Measurements from ENCODE around the gene CACNB3. TPM values are rescaled to one million over a fixed set of nuclear protein-coding genes. Genes with fewer than 3 reads are reported as not detected.

The CACNB3 gene
- total and polyA plus RNA-seq, 2 of the 13 experiments (the other 11 are each of a cell fraction or from before 2014, with no cell fraction given) = 0.29 to 0.54 TPM

- Histone ChIP-seq H4K20me1 (ENCODE audit: insufficient read depth, low read length) (no peaks in the 10 kb centered on the region), H3K4me1 (ENCODE audit: insufficient read depth, low read length) (peaks cover 49% of the 10 kb centered on the region), H3K79me2 (ENCODE audit: insufficient read depth, low read length) (no peaks in the 10 kb centered on the region), H3K4me3 (replicated peaks in 1 of 3; ENCODE audit: insufficient read depth in 1 of 3, low read depth in 2 of 3, low read length in 3 of 3) (no peak overlapping the region), H3K27me3 (ENCODE audit: control insufficient read depth in 1 of 2, insufficient read depth in 2 of 2, low read length in 2 of 2) (no peaks in the 10 kb centered on the region; a peak in 1 of 5 replicates), H3K9me3 (ENCODE audit: low read length) (no peaks in the 10 kb centered on the region), H3K4me2 (ENCODE audit: low read depth, low read length) (no peak overlapping the region), H3K9ac (ENCODE audit: insufficient read depth, low read depth, low read length) (no peak overlapping the region), H3K36me3 (replicated peaks in 1 of 2; ENCODE audit: control insufficient read depth in 1 of 2, insufficient read depth in 2 of 2, low read length in 2 of 2) (peaks cover 0 to 1% of the 10 kb centered on the region in 2 experiments; a peak in 1 of 5 replicates), H2AFZ (ENCODE audit: low read length) (no peak overlapping the region), H3K27ac (ENCODE audit: extremely low read length, insufficient read depth, low read length) (no peak overlapping the region)
- intact Hi-C loops (cut with micrococcal nuclease; ENCODE audit: unreplicated experiment) (no loop called here), in situ Hi-C loops (cut with HindIII; ENCODE audit: extremely low pct_ligation_motif_present, low pct_unique_long_range_greater_than_20kb) (no loop called here)
- no peak for TF ChIP-seq GATAD2A (CRISPR knock-in tag; IDR thresholded peaks at IDR 0.05)
- no peak for TF ChIP-seq PRDM15 (CRISPR knock-in tag; IDR thresholded peaks at IDR 0.05)
- TF ChIP-seq ZNF12 (CRISPR knock-in tag; IDR thresholded peaks at IDR 0.05) = no peak
- TF ChIP-seq ZNF619 (CRISPR knock-in tag; IDR thresholded peaks at IDR 0.05) = no peak
- TF ChIP-seq ZBTB38 (CRISPR knock-in tag; IDR thresholded peaks at IDR 0.05) = no peak
- no peak for TF ChIP-seq ZNF530 (CRISPR knock-in tag; IDR thresholded peaks at IDR 0.05; ENCODE audit: low read depth)
- TF ChIP-seq SNAPC5 (CRISPR knock-in tag; IDR thresholded peaks at IDR 0.05; ENCODE audit: borderline replicate concordance) = no peak
- TF ChIP-seq HOXA9 (CRISPR knock-in tag; IDR thresholded peaks at IDR 0.05; ENCODE audit: borderline replicate concordance) = no peak
- no peak for TF ChIP-seq ZBTB8A (CRISPR knock-in tag; IDR thresholded peaks at IDR 0.05; ENCODE audit: borderline replicate concordance, low read depth)
- TF ChIP-seq TP53 (CRISPR knock-in tag; conservative IDR thresholded peaks at IDR 0.05) = no peak
- TF ChIP-seq TCF12 (IDR thresholded peaks at IDR 0.05) = no peak
- no peak for TF ChIP-seq TCF12 (CRISPR knock-in tag; IDR thresholded peaks at IDR 0.05)
- TF ChIP-seq ZKSCAN5 (CRISPR knock-in tag; IDR thresholded peaks at IDR 0.05) = no peak
- TF ChIP-seq ZNF510 (CRISPR knock-in tag; IDR thresholded peaks at IDR 0.05; ENCODE audit: low read depth) = no peak
- no peak for TF ChIP-seq MED13 (CRISPR knock-in tag; IDR thresholded peaks at IDR 0.05)
- ChIA-PET CTCF (ENCODE audit: low intra/inter-chr PET ratio, low total read pairs) (no interaction called here), POLR2A (no interaction called here)
- ATAC-seq = no peak
- 87% methylated on average over 4 of the region's 4 CpGs for WGBS (ENCODE audit: low lambda C conversion rate)
- no peak for DNase-seq (ENCODE audit: low spot score)
- no TSS peak for BruUV-seq (replicated peaks)
- FAIRE-seq = no peak
Measured at GRCh38 chr12:48863291-48863690, 45.0 kb downstream of the CACNB3 start.
